Nephron progenitor cell (in vitro differentiated cells): Measurements from ENCODE around the gene CLEC4E.
"Not testable (repeated sequence)": the region's sequence is repeated elsewhere in the genome, so short reads cannot be mapped to it uniquely, and the experiment has no call there.

Experiments used
- DNase-seq: peaks from one replicate; pipeline ENCODE4 v3.0.0; 2021
- H3K27ac Mint-ChIP-seq: 2 replicates; pipeline ENCODE4 v1.8.0; 2021; ENCODE audit warnings: mild to moderate bottlenecking, moderate library complexity, mixed read lengths
- H3K27me3 Mint-ChIP-seq: 2 replicates; pipeline ENCODE4 v1.8.0; 2021; ENCODE audit warnings: mild to moderate bottlenecking, low read depth, mixed read lengths; ENCODE audit not compliant: poor library complexity
- H3K36me3 Mint-ChIP-seq: 2 replicates; pipeline ENCODE4 v1.8.0; 2021; ENCODE audit warnings: low read depth, mixed read lengths
- H3K4me1 Mint-ChIP-seq: 2 replicates; pipeline ENCODE4 v1.8.0; 2021; ENCODE audit warnings: mixed read lengths
- H3K4me3 Mint-ChIP-seq: 2 replicates; pipeline ENCODE4 v1.8.0; 2021; ENCODE audit warnings: mild to moderate bottlenecking, moderate library complexity, mixed read lengths
- H3K9me3 Mint-ChIP-seq: 2 replicates; pipeline ENCODE4 v1.8.0; 2021; ENCODE audit warnings: mild to moderate bottlenecking, moderate library complexity, mixed read lengths
- CTCF ChIP-seq: fragments of 200-600 bp; sonication (generic); IDR thresholded peaks from 2 replicates; pipeline ENCODE4 v1.5.0; 2021; ENCODE audit warnings: antibody characterized with exemption

Gene CLEC4E

GRCh38 chr12:8508223-8508622 is 32.5 kb downstream of the CLEC4E start:
- Mint-ChIP-seq H3K27ac (no peak overlapping the region), H3K27me3 (peaks cover 9% of the 10 kb centered on the region), H3K9me3 (no peaks in the 10 kb centered on the region), H3K4me1 (peaks cover 12% of the 10 kb centered on the region), H3K4me3 (no peak overlapping the region), H3K36me3 (no peaks in the 10 kb centered on the region)
- no peak for DNase-seq
- no peak for TF ChIP-seq CTCF

- Mint-ChIP-seq H3K27me3 (peaks cover 9% of the 10 kb centered on the region), H3K4me3 (no peak overlapping the region), H3K4me1 (peaks cover 12% of the 10 kb centered on the region), H3K27ac (no peak overlapping the region), H3K9me3 (no peaks in the 10 kb centered on the region), H3K36me3 (no peaks in the 10 kb centered on the region)
- no peak for TF ChIP-seq CTCF
- no peak for DNase-seq
Measured at GRCh38 chr12:8507596-8507995, 33.1 kb downstream of the CLEC4E start.

- no peak for DNase-seq
- H3K27ac Mint-ChIP-seq, result no peak overlapping the region
- no peak overlapping the region for H3K4me3 Mint-ChIP-seq
- TF ChIP-seq CTCF, result no peak
- no peaks in the 10 kb centered on the region for H3K36me3 Mint-ChIP-seq
- peaks cover 6% of the 10 kb centered on the region for H3K4me1 Mint-ChIP-seq
- H3K9me3 Mint-ChIP-seq, result no peaks in the 10 kb centered on the region
- peaks cover 9% of the 10 kb centered on the region for H3K27me3 Mint-ChIP-seq
Measured at GRCh38 chr12:8504351-8504750, 36.4 kb downstream of the CLEC4E start.

GRCh38 chr12:8501720-8502119 is 39.0 kb downstream of the CLEC4E start:
- Mint-ChIP-seq H3K27me3 (peaks cover 5% of the 10 kb centered on the region), H3K9me3 (no peaks in the 10 kb centered on the region), H3K4me1 (no peaks in the 10 kb centered on the region), H3K4me3 (no peak overlapping the region), H3K27ac (peak overlapping the region; percentile 33), H3K36me3 (no peaks in the 10 kb centered on the region)
- no peak for TF ChIP-seq CTCF
- no peak for DNase-seq

GRCh38 chr12:8499616-8500015 is 41.1 kb downstream of the CLEC4E start:
- H3K27ac Mint-ChIP-seq, result no peak overlapping the region
- no peaks in the 10 kb centered on the region for H3K4me1 Mint-ChIP-seq
- no peak for DNase-seq
- TF ChIP-seq CTCF, result no peak
- no peak overlapping the region for H3K4me3 Mint-ChIP-seq
- H3K36me3 Mint-ChIP-seq, result no peaks in the 10 kb centered on the region
- H3K27me3 Mint-ChIP-seq, result no peaks in the 10 kb centered on the region
- H3K9me3 Mint-ChIP-seq, result no peaks in the 10 kb centered on the region

- H3K4me3 Mint-ChIP-seq, DNase-seq, H3K27me3 Mint-ChIP-seq, H3K4me1 Mint-ChIP-seq, H3K9me3 Mint-ChIP-seq, H3K27ac Mint-ChIP-seq, H3K36me3 Mint-ChIP-seq: not testable (repeated sequence)
Measured at GRCh38 chr12:8496074-8496473, 44.6 kb downstream of the CLEC4E start.

- H3K27ac Mint-ChIP-seq, H3K4me1 Mint-ChIP-seq, DNase-seq, H3K27me3 Mint-ChIP-seq, H3K36me3 Mint-ChIP-seq, H3K4me3 Mint-ChIP-seq, H3K9me3 Mint-ChIP-seq: not testable (repeated sequence)
Measured at GRCh38 chr12:8495671-8496070, 45.0 kb downstream of the CLEC4E start.
